Esophagus squamous epithelium (tissue), 4 donors: ENCODE data around the gene THOC5.

ENCODE experiments used
- CTCF ChIP-seq, 6 experiments: fragments of 450-650 bp in 4 of 6; fragments of 200-600 bp in 2 of 6; sonication (generic) in 2 of 6; IDR thresholded peaks; one replicate each; pipeline ENCODE4 v1.5.1; 2016 to 2019; ENCODE audit warnings: antibody characterized with exemption in 6 of 6, mild to moderate bottlenecking in 4 of 6, moderate library complexity in 4 of 6
- POLR2A ChIP-seq, 4 donors: fragments of 450-650 bp; IDR thresholded peaks; one replicate each; pipeline ENCODE4 v1.6.1; 2017; ENCODE audit warnings: antibody characterized with exemption in 4 of 4, mild to moderate bottlenecking in 4 of 4, moderate library complexity in 3 of 4

DNA sequence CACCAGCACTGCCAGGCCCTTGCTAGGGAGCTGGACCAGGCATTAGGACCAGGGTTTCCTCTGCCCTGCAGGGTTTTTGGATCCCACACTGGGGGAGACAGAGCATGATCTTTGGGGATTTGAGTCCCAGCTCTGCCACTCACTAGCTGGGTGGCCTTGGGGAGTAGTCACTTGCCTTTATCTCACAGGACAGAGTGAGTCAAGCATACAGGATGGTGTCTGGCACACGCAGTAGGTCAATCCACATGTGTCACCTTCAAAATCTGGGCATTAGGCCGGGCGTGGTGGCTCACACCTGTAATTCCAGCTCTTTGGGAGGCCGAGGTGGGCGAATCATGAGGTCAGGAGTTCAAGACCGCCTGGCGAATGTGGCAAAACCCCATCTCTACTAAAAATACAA lies 70.8 kb downstream of the THOC5 start:
- TF ChIP-seq CTCF (IDR thresholded peaks at IDR 0.05) = no peak
- no peak for TF ChIP-seq POLR2A (IDR thresholded peaks at IDR 0.05)
